IPS-15b (cell line): ENCODE results near the gene SULT2B1.

Source experiments
- H3K27me3 ChIP-seq: one replicate; pipeline ENCODE4 v1.6.1; 2013; ENCODE audit warnings: low read length; ENCODE audit not compliant: control insufficient read depth, insufficient read depth
- H3K36me3 ChIP-seq: one replicate; pipeline ENCODE4 v1.6.1; 2013; ENCODE audit warnings: low read length; ENCODE audit not compliant: control insufficient read depth, insufficient read depth
- H3K4me1 ChIP-seq: one replicate; pipeline ENCODE4 v1.6.1; 2013; ENCODE audit warnings: mild to moderate bottlenecking, low read length; ENCODE audit not compliant: control insufficient read depth, insufficient read depth
- H3K4me3 ChIP-seq: one replicate; pipeline ENCODE4 v1.5.1; 2013; ENCODE audit warnings: low read depth, low read length
- H3K9ac ChIP-seq: one replicate; pipeline ENCODE4 v1.6.1; 2013; ENCODE audit warnings: low read depth, mild to moderate bottlenecking, low read length
- H3K9me3 ChIP-seq: one replicate; pipeline ENCODE4 v1.6.1; 2013; ENCODE audit warnings: mild to moderate bottlenecking, low read length; ENCODE audit not compliant: control insufficient read depth, insufficient read depth

The SULT2B1 gene

GRCh38 chr19:48611872-48612271 lies 59.9 kb downstream of the SULT2B1 start:
- peaks cover 15% of the 10 kb centered on the region for H3K4me1 ChIP-seq
- H3K27me3 ChIP-seq, result no peaks in the 10 kb centered on the region
- no peak overlapping the region for H3K4me3 ChIP-seq
- peaks cover 30% of the 10 kb centered on the region for H3K36me3 ChIP-seq
- H3K9me3 ChIP-seq, result no peaks in the 10 kb centered on the region
- no peak overlapping the region for H3K9ac ChIP-seq

- Histone ChIP-seq H3K27me3 (no peaks in the 10 kb centered on the region), H3K9ac (peak overlapping the region; percentile 90), H3K36me3 (peaks cover 37% of the 10 kb centered on the region), H3K4me1 (peaks cover 22% of the 10 kb centered on the region), H3K4me3 (no peak overlapping the region), H3K9me3 (no peaks in the 10 kb centered on the region)
Observed at GRCh38 chr19:48613024-48613851, 61.3 kb downstream of the SULT2B1 start.

GRCh38 chr19:48613852-48614435 lies 62.0 kb downstream of the SULT2B1 start:
- H3K9me3 ChIP-seq, result no peaks in the 10 kb centered on the region
- H3K4me3 ChIP-seq, result peak overlapping the region; percentile 27
- H3K9ac ChIP-seq, result peak overlapping the region; percentile 90
- H3K36me3 ChIP-seq, result peaks cover 41% of the 10 kb centered on the region
- H3K4me1 ChIP-seq, result peaks cover 22% of the 10 kb centered on the region
- no peaks in the 10 kb centered on the region for H3K27me3 ChIP-seq

- peak within 1 kb of the TSS; percentile 90 for H3K9ac ChIP-seq
- H3K27me3 ChIP-seq, result no peaks in the 10 kb centered on the region
- no peaks in the 10 kb centered on the region for H3K9me3 ChIP-seq
- peaks cover 22% of the 10 kb centered on the region for H3K4me1 ChIP-seq
- peak within 1 kb of the TSS; percentile 27 for H3K4me3 ChIP-seq
- peaks cover 41% of the 10 kb centered on the region for H3K36me3 ChIP-seq
Observed at GRCh38 chr19:48614436-48615230, 62.7 kb downstream of the SULT2B1 start, which contains the start of gene FAM83E. TSS of gene FAM83E (minus strand) at chr19:48615076. CDS start at chr19:48613372, 1,704 bp downstream.

GRCh38 chr19:48615231-48616040 lies 63.5 kb downstream of the SULT2B1 start:
- Histone ChIP-seq H3K4me3 (peak overlapping the region; percentile 27), H3K9ac (peak overlapping the region; percentile 47), H3K36me3 (peaks cover 41% of the 10 kb centered on the region), H3K9me3 (no peaks in the 10 kb centered on the region), H3K4me1 (peaks cover 22% of the 10 kb centered on the region), H3K27me3 (no peaks in the 10 kb centered on the region)

GRCh38 chr19:48616041-48616436 lies 64.1 kb downstream of the SULT2B1 start:
- Histone ChIP-seq H3K36me3 (peaks cover 41% of the 10 kb centered on the region), H3K4me3 (no peak overlapping the region), H3K9me3 (no peaks in the 10 kb centered on the region), H3K27me3 (no peaks in the 10 kb centered on the region), H3K4me1 (peaks cover 22% of the 10 kb centered on the region), H3K9ac (no peak overlapping the region)

- Histone ChIP-seq H3K27me3 (no peaks in the 10 kb centered on the region), H3K36me3 (peaks cover 41% of the 10 kb centered on the region), H3K9me3 (no peaks in the 10 kb centered on the region), H3K4me1 (peaks cover 22% of the 10 kb centered on the region), H3K4me3 (peak overlapping the region; percentile 98), H3K9ac (no peak overlapping the region)
Observed at GRCh38 chr19:48616491-48617056, 64.6 kb downstream of the SULT2B1 start.

GRCh38 chr19:48617146-48617937 lies 65.4 kb downstream of the SULT2B1 start:
- H3K9ac ChIP-seq, result peak overlapping the region; percentile 100
- no peaks in the 10 kb centered on the region for H3K27me3 ChIP-seq
- peaks cover 38% of the 10 kb centered on the region for H3K36me3 ChIP-seq
- H3K4me3 ChIP-seq, result peak overlapping the region; percentile 98
- H3K4me1 ChIP-seq, result peaks cover 22% of the 10 kb centered on the region
- H3K9me3 ChIP-seq, result no peaks in the 10 kb centered on the region

GRCh38 chr19:48618278-48618915 lies 66.4 kb downstream of the SULT2B1 start:
- Histone ChIP-seq H3K9me3 (no peaks in the 10 kb centered on the region), H3K4me1 (peaks cover 24% of the 10 kb centered on the region), H3K36me3 (peaks cover 32% of the 10 kb centered on the region), H3K4me3 (peak overlapping the region; percentile 98), H3K27me3 (no peaks in the 10 kb centered on the region), H3K9ac (peak overlapping the region; percentile 100)
